Fibroblast of the aortic adventitia (primary cell): Measurements from ENCODE around the gene CCDC57. TPM values are rescaled to one million over a fixed set of nuclear protein-coding genes. Genes with fewer than 3 reads are reported as not detected.

Experiments
- DNase-seq: peaks from one replicate; pipeline ENCODE4 v3.0.0-alpha.2; 2010; ENCODE audit warnings: low read depth
- H3K4me3 ChIP-seq: 2 replicates; pipeline ENCODE4 v1.5.1; 2011; ENCODE audit warnings: low read depth, mild to moderate bottlenecking, control low read depth, low read length, moderate library complexity
- CTCF ChIP-seq: IDR thresholded peaks from 2 replicates; pipeline ENCODE4 v1.5.1; 2011; ENCODE audit warnings: mild to moderate bottlenecking, low read length, control low read depth, inconsistent platforms; ENCODE audit not compliant: insufficient read depth
- total RNA-seq: library from RNA; depleted of rRNA; stranded (reverse); fragments of >200 nt; gene quantifications from 2 replicates; pipeline ENCODE4 v1.2.3, GENCODE V29; 2012; ENCODE audit warnings: low replicate concordance

CCDC57 gene
- total RNA-seq, 1 donor: 15.2 TPM

- peak overlapping the region; percentile 80 for H3K4me3 ChIP-seq
- no peak for DNase-seq
- TF ChIP-seq CTCF: no peak
Observed at GRCh38 chr17:82232322-82232820, 19.7 kb upstream of the CCDC57 start.

GRCh38 chr17:82231562-82232321 lies 19.1 kb upstream of the CCDC57 start:
- H3K4me3 ChIP-seq: peak overlapping the region; percentile 80
- DNase-seq: peak; percentile 67
- no peak for TF ChIP-seq CTCF

- TF ChIP-seq CTCF: no peak
- H3K4me3 ChIP-seq: peak overlapping the region; percentile 80
- no peak for DNase-seq
Observed at GRCh38 chr17:82231312-82231561, 18.6 kb upstream of the CCDC57 start.

- peak; percentile 52 for TF ChIP-seq CTCF
- DNase-seq: peak; percentile 75
- peak overlapping the region; percentile 80 for H3K4me3 ChIP-seq
Observed at GRCh38 chr17:82230609-82231311, 18.1 kb upstream of the CCDC57 start.

- TF ChIP-seq CTCF: no peak
- H3K4me3 ChIP-seq: peak overlapping the region; percentile 80
- DNase-seq: no peak
Observed at GRCh38 chr17:82229698-82230608, 17.3 kb upstream of the CCDC57 start.

GRCh38 chr17:82228842-82229697 lies 16.4 kb upstream of the CCDC57 start, which contains the start of gene SLC16A3:
SLC16A3 (plus strand) TSS chr17:82229042; CDS start chr17:82236009, 6,967 bp downstream.
- DNase-seq: peak; percentile 68
- peak within 1 kb of the TSS; percentile 80 for H3K4me3 ChIP-seq
- no peak for TF ChIP-seq CTCF
